Left lobe of liver (tissue), 2 donors: ENCODE results near the gene SLC7A9. TPM values are rescaled to one million over a fixed set of nuclear protein-coding genes. Genes with fewer than 3 reads are reported as not detected.
"Not testable (repeated sequence)": the region's sequence is repeated elsewhere in the genome, so short reads cannot be mapped to it uniquely, and the experiment has no call there.

Experiments used
- ATAC-seq: fragments of 200-7000 bp; cut with Tn5 transposase; one replicate; pipeline ENCODE4 v1.9.1; 2020; ENCODE audit warnings: mild to moderate bottlenecking, moderate library complexity
- DNase-seq: peaks from one replicate; pipeline ENCODE4 v3.0.0-alpha.2; 2020; ENCODE audit warnings: low spot score
- total RNA-seq: library from RNA; stranded (reverse); gene quantifications from one replicate; pipeline ENCODE4 v1.2.1, GENCODE V29; 2021
- donor health status: DM: no; HTN: no; CAD: no; lungs with moderate emphysema.
- donor health status: DM: no; HTN: yes; CAD: no.

The SLC7A9 gene
- total RNA-seq, 1 donor from 2014 or later, result 11.4 TPM

GRCh38 chr19:32865326-32865725 lies 4.2 kb downstream of the SLC7A9 start:
- ATAC-seq (no peak), DNase-seq (no peak)

- DNase-seq (no peak), ATAC-seq (no peak)
Observed at GRCh38 chr19:32864318-32865007, 5.1 kb downstream of the SLC7A9 start.

GRCh38 chr19:32863841-32864240 lies 5.7 kb downstream of the SLC7A9 start:
- no peak for ATAC-seq
- DNase-seq, result no peak

GRCh38 chr19:32863301-32863700 lies 6.3 kb downstream of the SLC7A9 start:
- no peak for DNase-seq
- ATAC-seq, result no peak

GRCh38 chr19:32862741-32863140 lies 6.8 kb downstream of the SLC7A9 start:
- ATAC-seq (no peak), DNase-seq (no peak)

GRCh38 chr19:32862173-32862572 lies 7.4 kb downstream of the SLC7A9 start:
- ATAC-seq, result no peak
- DNase-seq, result no peak

- no peak for ATAC-seq
Observed at GRCh38 chr19:32861596-32861995, 8.0 kb downstream of the SLC7A9 start.

GRCh38 chr19:32859591-32859990 lies 10.0 kb downstream of the SLC7A9 start:
- DNase-seq, result no peak
- no peak for ATAC-seq

More at GRCh38 chr19:32861596-32861995, 8.0 kb downstream of the SLC7A9 start:
- no peak for DNase-seq

GRCh38 chr19:32858559-32858958 lies 11.0 kb downstream of the SLC7A9 start:
- DNase-seq, result no peak
- ATAC-seq, result no peak

GRCh38 chr19:32858155-32858554 lies 11.4 kb downstream of the SLC7A9 start:
- DNase-seq, result no peak
- no peak for ATAC-seq

GRCh38 chr19:32857584-32857983 lies 12.0 kb downstream of the SLC7A9 start:
- ATAC-seq, result no peak
- no peak for DNase-seq

- not testable (repeated sequence) for DNase-seq
Observed at GRCh38 chr19:32856818-32857217, 12.7 kb downstream of the SLC7A9 start.

GRCh38 chr19:32852216-32852615 lies 17.4 kb downstream of the SLC7A9 start:
- no peak for DNase-seq
- no peak for ATAC-seq

More at GRCh38 chr19:32856818-32857217, 12.7 kb downstream of the SLC7A9 start:
- not testable (repeated sequence) for ATAC-seq

- ATAC-seq, DNase-seq: not testable (repeated sequence)
Observed at GRCh38 chr19:32848035-32848434, 21.5 kb downstream of the SLC7A9 start.

GRCh38 chr19:32843716-32844245 lies 25.8 kb downstream of the SLC7A9 start:
- no peak for DNase-seq
- ATAC-seq, result no peak

- DNase-seq, result no peak
Observed at GRCh38 chr19:32842061-32842460, 27.5 kb downstream of the SLC7A9 start.

GRCh38 chr19:32837531-32837930 lies 32.0 kb downstream of the SLC7A9 start:
- no peak for ATAC-seq
- DNase-seq, result no peak

More at GRCh38 chr19:32842061-32842460, 27.5 kb downstream of the SLC7A9 start:
- ATAC-seq, result no peak

- ATAC-seq, DNase-seq: not testable (repeated sequence)
Observed at GRCh38 chr19:32833388-32833787, 36.2 kb downstream of the SLC7A9 start.

- DNase-seq, ATAC-seq: not testable (repeated sequence)
Observed at GRCh38 chr19:32832825-32833224, 36.7 kb downstream of the SLC7A9 start.

GRCh38 chr19:32832094-32832493 lies 37.5 kb downstream of the SLC7A9 start:
- ATAC-seq, DNase-seq: not testable (repeated sequence)

GRCh38 chr19:32831611-32832010 lies 38.0 kb downstream of the SLC7A9 start:
- no peak for ATAC-seq
- no peak for DNase-seq

GRCh38 chr19:32830231-32831014 lies 39.1 kb downstream of the SLC7A9 start:
- ATAC-seq, result no peak
- DNase-seq, result no peak
